Activated naive CD4-positive, alpha-beta T cell treated with anti-CD3 and anti-CD28 coated beads, Interleukin-2, amount 10 ng/mL, durations not matched to agents 7 days and 5 days (primary cell): ENCODE data around the gene RERE.

ENCODE experiments used
- CTCF ChIA-PET: fragments of 350-600 bp; sonication (Branson Sonifier 250); formaldehyde crosslinking; loops from one replicate; lab custom pipeline; 2021; ENCODE audit warnings: antibody characterized with exemption; lab: Charles Lee
- DNase-seq: peaks from one replicate; pipeline ENCODE4 v3.0.0-alpha.2; 2020
- H3K27ac Mint-ChIP-seq: one replicate; pipeline ENCODE4 v1.8.0; 2021; ENCODE audit warnings: mild to moderate bottlenecking, moderate library complexity, mixed read lengths
- H3K27me3 Mint-ChIP-seq: one replicate; pipeline ENCODE4 v1.8.0; 2021; ENCODE audit warnings: mild to moderate bottlenecking, mixed read lengths
- H3K36me3 Mint-ChIP-seq: one replicate; pipeline ENCODE4 v1.8.0; 2021; ENCODE audit warnings: mixed read lengths
- H3K4me1 Mint-ChIP-seq: one replicate; pipeline ENCODE4 v1.8.0; 2021; ENCODE audit warnings: mixed read lengths
- H3K4me3 Mint-ChIP-seq: one replicate; pipeline ENCODE4 v1.8.0; 2021; ENCODE audit warnings: mild to moderate bottlenecking, moderate library complexity, mixed read lengths
- H3K9me3 Mint-ChIP-seq: one replicate; pipeline ENCODE4 v1.8.0; 2021; ENCODE audit warnings: mixed read lengths

Gene RERE

GRCh38 chr1:8438489-8438888 is 379.0 kb downstream of the RERE start:
- no peak overlapping the region for H3K27ac Mint-ChIP-seq
- peaks cover 7% of the 10 kb centered on the region for H3K4me1 Mint-ChIP-seq
- CTCF ChIA-PET = interaction anchor here (1.1 kb wide), 1 partner anchor 10 kb away, joined by 4 read pairs; no protein-coding TSS in a partner anchor
- peaks cover 2% of the 10 kb centered on the region for H3K9me3 Mint-ChIP-seq
- no peak overlapping the region for H3K4me3 Mint-ChIP-seq
- DNase-seq = no peak
- H3K27me3 Mint-ChIP-seq = no peaks in the 10 kb centered on the region
- H3K36me3 Mint-ChIP-seq = peaks cover 21% of the 10 kb centered on the region

- CTCF ChIA-PET = interaction anchor here (0.6 kb wide), 1 partner anchor 10 kb away, joined by 3 read pairs; no protein-coding TSS in a partner anchor
Measured at GRCh38 chr1:8437347-8437746, 380.1 kb downstream of the RERE start.

GRCh38 chr1:8435569-8436071 is 381.8 kb downstream of the RERE start:
- H3K36me3 Mint-ChIP-seq = peaks cover 24% of the 10 kb centered on the region
- no peak overlapping the region for H3K27ac Mint-ChIP-seq
- peaks cover 26% of the 10 kb centered on the region for H3K4me1 Mint-ChIP-seq
- H3K9me3 Mint-ChIP-seq = no peaks in the 10 kb centered on the region
- no peaks in the 10 kb centered on the region for H3K27me3 Mint-ChIP-seq
- CTCF ChIA-PET = interaction anchor here (0.9 kb wide), 1 partner anchor 24 kb away, joined by 3 read pairs; no protein-coding TSS in a partner anchor
- H3K4me3 Mint-ChIP-seq = no peak overlapping the region
- no peak for DNase-seq

More at GRCh38 chr1:8437347-8437746, 380.1 kb downstream of the RERE start:
- no peaks in the 10 kb centered on the region for H3K9me3 Mint-ChIP-seq
- H3K36me3 Mint-ChIP-seq = peaks cover 19% of the 10 kb centered on the region
- no peak for DNase-seq
- H3K27ac Mint-ChIP-seq = no peak overlapping the region
- peaks cover 9% of the 10 kb centered on the region for H3K4me1 Mint-ChIP-seq
- H3K4me3 Mint-ChIP-seq = no peak overlapping the region
- no peaks in the 10 kb centered on the region for H3K27me3 Mint-ChIP-seq

GRCh38 chr1:8434101-8434500 is 383.3 kb downstream of the RERE start:
- H3K4me1 Mint-ChIP-seq = peaks cover 38% of the 10 kb centered on the region
- H3K36me3 Mint-ChIP-seq = peaks cover 24% of the 10 kb centered on the region
- H3K9me3 Mint-ChIP-seq = no peaks in the 10 kb centered on the region
- DNase-seq = no peak
- CTCF ChIA-PET = no interaction called here
- no peak overlapping the region for H3K4me3 Mint-ChIP-seq
- no peaks in the 10 kb centered on the region for H3K27me3 Mint-ChIP-seq
- no peak overlapping the region for H3K27ac Mint-ChIP-seq

GRCh38 chr1:8431784-8432183 is 385.7 kb downstream of the RERE start:
- DNase-seq = no peak
- Mint-ChIP-seq H3K4me1 (peaks cover 55% of the 10 kb centered on the region), H3K9me3 (no peaks in the 10 kb centered on the region), H3K27ac (peak overlapping the region; percentile 1), H3K36me3 (peaks cover 30% of the 10 kb centered on the region), H3K27me3 (no peaks in the 10 kb centered on the region), H3K4me3 (no peak overlapping the region)
- CTCF ChIA-PET = interaction anchor here (1.1 to 2.0 kb wide), 5 partner anchors 9 to 93 kb away, joined by 6 to 8 read pairs (median 7); no protein-coding TSS in a partner anchor

- no peaks in the 10 kb centered on the region for H3K9me3 Mint-ChIP-seq
- CTCF ChIA-PET = interaction anchor here (0.8 to 2.0 kb wide), 10 partner anchors 9 to 418 kb away, joined by 3 to 8 read pairs (median 5); no protein-coding TSS in a partner anchor
Measured at GRCh38 chr1:8431019-8431418, 386.4 kb downstream of the RERE start.

GRCh38 chr1:8430476-8430875 is 387.0 kb downstream of the RERE start:
- H3K27me3 Mint-ChIP-seq = no peaks in the 10 kb centered on the region
- H3K9me3 Mint-ChIP-seq = no peaks in the 10 kb centered on the region
- peaks cover 67% of the 10 kb centered on the region for H3K4me1 Mint-ChIP-seq
- CTCF ChIA-PET = interaction anchor here (0.5 to 2.0 kb wide), 11 partner anchors 8 to 419 kb away, joined by 3 to 8 read pairs (median 4); no protein-coding TSS in a partner anchor
- no peak overlapping the region for H3K4me3 Mint-ChIP-seq
- peaks cover 33% of the 10 kb centered on the region for H3K36me3 Mint-ChIP-seq
- peak overlapping the region; percentile 88 for H3K27ac Mint-ChIP-seq
- DNase-seq = peak; percentile 64

More at GRCh38 chr1:8431019-8431418, 386.4 kb downstream of the RERE start:
- Mint-ChIP-seq H3K27me3 (no peaks in the 10 kb centered on the region), H3K36me3 (peaks cover 33% of the 10 kb centered on the region), H3K4me1 (peaks cover 62% of the 10 kb centered on the region), H3K27ac (peak overlapping the region; percentile 88), H3K4me3 (no peak overlapping the region)
- DNase-seq = peak; percentile 59

GRCh38 chr1:8429549-8430110 is 387.8 kb downstream of the RERE start:
- no peak for DNase-seq
- Mint-ChIP-seq H3K4me1 (peaks cover 75% of the 10 kb centered on the region), H3K27ac (no peak overlapping the region), H3K4me3 (no peak overlapping the region), H3K9me3 (no peaks in the 10 kb centered on the region), H3K27me3 (no peaks in the 10 kb centered on the region), H3K36me3 (peaks cover 40% of the 10 kb centered on the region)
- CTCF ChIA-PET = interaction anchor here (1.3 to 1.9 kb wide), 5 partner anchors 13 to 420 kb away, joined by 3 to 8 read pairs (median 4); no protein-coding TSS in a partner anchor

GRCh38 chr1:8428441-8428840 is 389.0 kb downstream of the RERE start:
- CTCF ChIA-PET = interaction anchor here (1.0 to 1.1 kb wide), 2 partner anchors 11 to 44 kb away, joined by 3 to 4 read pairs; no protein-coding TSS in a partner anchor
- no peaks in the 10 kb centered on the region for H3K27me3 Mint-ChIP-seq
- peaks cover 82% of the 10 kb centered on the region for H3K4me1 Mint-ChIP-seq
- H3K9me3 Mint-ChIP-seq = no peaks in the 10 kb centered on the region
- H3K36me3 Mint-ChIP-seq = peaks cover 43% of the 10 kb centered on the region
- no peak overlapping the region for H3K4me3 Mint-ChIP-seq
- DNase-seq = no peak
- no peak overlapping the region for H3K27ac Mint-ChIP-seq

- DNase-seq = no peak
- CTCF ChIA-PET = interaction anchor here (0.9 to 1.1 kb wide), 3 partner anchors 11 to 128 kb away, joined by 3 to 4 read pairs (median 3); no protein-coding TSS in a partner anchor
- Mint-ChIP-seq H3K27me3 (no peaks in the 10 kb centered on the region), H3K36me3 (peaks cover 42% of the 10 kb centered on the region), H3K4me3 (no peak overlapping the region), H3K4me1 (peaks cover 82% of the 10 kb centered on the region), H3K9me3 (no peaks in the 10 kb centered on the region), H3K27ac (peak overlapping the region; percentile 52)
Measured at GRCh38 chr1:8427986-8428385, 389.5 kb downstream of the RERE start.

- peaks cover 41% of the 10 kb centered on the region for H3K36me3 Mint-ChIP-seq
- peak overlapping the region; percentile 52 for H3K27ac Mint-ChIP-seq
- peak; percentile 53 for DNase-seq
- H3K9me3 Mint-ChIP-seq = no peaks in the 10 kb centered on the region
- peaks cover 81% of the 10 kb centered on the region for H3K4me1 Mint-ChIP-seq
- CTCF ChIA-PET = interaction anchor here (0.6 to 1.1 kb wide), 5 partner anchors 10 to 128 kb away, joined by 3 to 4 read pairs (median 3); no protein-coding TSS in a partner anchor
- no peaks in the 10 kb centered on the region for H3K27me3 Mint-ChIP-seq
- H3K4me3 Mint-ChIP-seq = peak overlapping the region; percentile 56
Measured at GRCh38 chr1:8427493-8427892, 389.9 kb downstream of the RERE start.

GRCh38 chr1:8426996-8427395 is 390.4 kb downstream of the RERE start:
- no peak for DNase-seq
- peak overlapping the region; percentile 52 for H3K27ac Mint-ChIP-seq
- H3K27me3 Mint-ChIP-seq = no peaks in the 10 kb centered on the region
- H3K36me3 Mint-ChIP-seq = peaks cover 38% of the 10 kb centered on the region
- CTCF ChIA-PET = interaction anchor here (0.6 to 0.9 kb wide), 3 partner anchors 11 to 129 kb away, joined by 3 to 4 read pairs (median 3); no protein-coding TSS in a partner anchor
- H3K9me3 Mint-ChIP-seq = no peaks in the 10 kb centered on the region
- H3K4me1 Mint-ChIP-seq = peaks cover 76% of the 10 kb centered on the region
- H3K4me3 Mint-ChIP-seq = peak overlapping the region; percentile 56

- Mint-ChIP-seq H3K36me3 (peaks cover 36% of the 10 kb centered on the region), H3K27ac (peak overlapping the region; percentile 65), H3K4me1 (peaks cover 64% of the 10 kb centered on the region), H3K4me3 (no peak overlapping the region), H3K27me3 (no peaks in the 10 kb centered on the region), H3K9me3 (no peaks in the 10 kb centered on the region)
- no peak for DNase-seq
- CTCF ChIA-PET = no interaction called here
Measured at GRCh38 chr1:8425781-8426161, 391.7 kb downstream of the RERE start.

- no peaks in the 10 kb centered on the region for H3K9me3 Mint-ChIP-seq
- peak overlapping the region; percentile 90 for H3K27ac Mint-ChIP-seq
Measured at GRCh38 chr1:8425150-8425780, 392.2 kb downstream of the RERE start.

More at GRCh38 chr1:8425150-8425780, 392.2 kb downstream of the RERE start:
- Mint-ChIP-seq H3K36me3 (peaks cover 33% of the 10 kb centered on the region), H3K4me1 (peaks cover 59% of the 10 kb centered on the region), H3K27me3 (no peaks in the 10 kb centered on the region), H3K4me3 (peak overlapping the region; percentile 21)
- CTCF ChIA-PET = interaction anchor here (0.8 to 1.5 kb wide), 2 partner anchors 96 to 100 kb away, joined by 4 read pairs; no protein-coding TSS in a partner anchor
- DNase-seq = no peak
